HG02840 (cell line): ENCODE data around the gene SMIM35.
"Not testable (repeated sequence)": the region's sequence is repeated elsewhere in the genome, so short reads cannot be mapped to it uniquely, and the experiment has no call there.

Experiments used
- ATAC-seq: cut with Tn5 transposase; IDR thresholded peaks from one replicate; pipeline ENCODE4 v1.9.1; 2021; ENCODE audit warnings: mild to moderate bottlenecking, moderate library complexity, moderate number of reproducible peaks; ENCODE audit not compliant: unreplicated experiment, low FRiP score

The SMIM35 gene

DNA sequence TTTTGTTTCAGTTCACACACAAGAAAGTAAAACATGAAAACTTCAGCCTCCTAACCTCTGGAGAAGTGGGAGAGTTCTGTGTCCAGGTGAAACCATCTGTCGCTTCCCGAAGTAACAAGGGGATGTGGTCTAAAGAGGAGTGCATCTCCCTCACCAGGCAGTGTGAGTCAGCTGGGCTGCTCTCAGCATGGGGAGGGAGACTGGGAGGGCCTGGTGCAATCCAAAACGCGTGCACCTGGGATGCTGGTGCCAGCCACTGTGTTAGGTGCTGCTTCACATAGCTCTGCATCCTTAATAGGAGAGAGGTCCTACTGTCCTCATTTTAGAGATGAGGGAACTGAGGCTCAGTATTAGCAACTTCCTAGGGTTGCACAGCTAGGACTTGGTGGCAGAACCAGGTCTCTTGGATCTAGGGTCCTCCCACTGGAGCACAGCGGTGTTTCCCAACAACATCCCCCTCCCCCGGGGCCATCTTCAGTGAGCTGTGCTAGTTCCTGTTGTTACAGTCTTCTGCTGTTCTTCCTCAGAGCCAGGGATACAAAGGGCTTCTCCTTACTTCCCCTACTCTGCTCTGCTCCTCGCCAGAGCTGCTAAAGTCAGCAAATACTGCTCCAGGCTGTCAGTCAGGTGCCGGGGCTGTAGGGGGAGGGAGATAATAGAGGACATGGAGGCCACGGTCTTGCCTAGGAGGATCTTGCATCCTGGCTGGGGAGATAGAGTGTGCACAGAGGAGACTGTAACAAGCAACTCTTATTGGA, 92.6 kb downstream of the SMIM35 start:
- no peak for ATAC-seq

DNA sequence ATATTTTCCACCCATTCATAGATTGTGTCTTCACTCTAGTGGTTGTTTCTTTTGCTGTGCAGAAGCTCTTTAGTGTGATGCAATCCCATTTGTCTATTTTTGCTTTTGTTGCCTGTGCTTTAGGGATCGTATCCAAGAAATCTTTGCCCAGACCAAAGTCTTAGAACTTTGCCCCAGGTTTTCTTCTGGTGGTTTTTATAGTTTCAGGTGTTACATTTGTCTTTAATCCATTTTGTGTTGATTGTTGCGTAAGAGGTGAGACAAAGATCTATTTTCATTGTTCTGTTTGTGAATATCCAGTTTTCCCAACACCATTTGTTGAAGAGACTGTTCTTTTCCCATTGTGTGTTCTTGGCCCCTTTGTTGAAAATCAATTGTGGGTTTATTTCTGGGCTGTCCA, 94.1 kb downstream of the SMIM35 start:
- ATAC-seq = no peak

DNA sequence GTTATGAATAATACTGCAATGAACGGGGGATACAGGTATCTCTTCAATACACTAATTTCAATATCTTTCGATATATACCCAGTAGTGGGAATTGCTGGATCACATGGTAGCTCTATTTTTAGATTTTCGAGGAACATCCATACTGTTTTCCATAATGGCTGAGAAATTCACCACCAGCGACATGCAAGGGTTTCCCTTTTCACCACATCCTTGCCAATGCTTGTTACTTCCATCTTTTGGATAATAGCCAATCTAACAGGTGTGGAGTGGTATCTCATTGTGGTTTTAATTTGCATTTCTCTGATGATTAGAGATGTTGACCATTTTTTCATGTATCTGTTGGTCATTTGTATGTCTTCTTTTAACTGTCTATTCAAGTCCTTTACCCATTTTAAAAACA, 94.6 kb downstream of the SMIM35 start:
- ATAC-seq = no peak

DNA sequence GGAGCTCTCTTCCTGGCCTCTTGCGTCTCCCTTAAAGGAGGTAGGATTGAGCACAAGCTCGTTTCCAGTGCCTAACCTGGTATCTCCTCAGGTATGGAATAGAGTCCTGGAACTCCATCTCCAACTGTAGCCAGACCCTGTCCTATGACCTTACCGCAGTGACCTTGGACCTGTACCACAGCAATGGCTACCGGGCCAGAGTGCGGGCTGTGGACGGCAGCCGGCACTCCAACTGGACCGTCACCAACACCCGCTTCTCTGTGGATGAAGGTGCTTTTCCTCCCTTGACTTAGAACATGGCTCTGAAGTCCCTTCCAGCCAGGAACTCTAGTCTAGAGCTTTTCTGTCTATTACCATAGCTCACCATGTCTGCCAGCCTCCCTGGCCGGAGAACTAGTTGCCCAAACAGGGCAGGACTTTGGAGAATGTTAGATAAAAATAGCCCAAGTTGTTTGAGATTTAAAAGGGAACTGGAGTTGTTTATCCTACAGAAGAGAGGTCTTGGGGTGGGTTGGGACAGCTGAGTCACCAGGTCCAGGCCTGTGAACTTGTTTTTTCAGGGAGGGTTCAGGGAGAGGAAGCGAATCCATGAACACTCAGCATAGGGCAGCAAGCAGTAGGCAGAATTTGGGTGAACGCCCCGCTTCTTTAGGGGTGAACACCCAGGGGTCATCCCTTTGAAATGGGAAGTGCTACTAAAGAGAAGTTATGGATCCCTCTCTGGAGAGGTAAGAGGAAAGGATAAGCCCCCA, 97.2 kb downstream of the SMIM35 start:
- ATAC-seq = no peak

DNA sequence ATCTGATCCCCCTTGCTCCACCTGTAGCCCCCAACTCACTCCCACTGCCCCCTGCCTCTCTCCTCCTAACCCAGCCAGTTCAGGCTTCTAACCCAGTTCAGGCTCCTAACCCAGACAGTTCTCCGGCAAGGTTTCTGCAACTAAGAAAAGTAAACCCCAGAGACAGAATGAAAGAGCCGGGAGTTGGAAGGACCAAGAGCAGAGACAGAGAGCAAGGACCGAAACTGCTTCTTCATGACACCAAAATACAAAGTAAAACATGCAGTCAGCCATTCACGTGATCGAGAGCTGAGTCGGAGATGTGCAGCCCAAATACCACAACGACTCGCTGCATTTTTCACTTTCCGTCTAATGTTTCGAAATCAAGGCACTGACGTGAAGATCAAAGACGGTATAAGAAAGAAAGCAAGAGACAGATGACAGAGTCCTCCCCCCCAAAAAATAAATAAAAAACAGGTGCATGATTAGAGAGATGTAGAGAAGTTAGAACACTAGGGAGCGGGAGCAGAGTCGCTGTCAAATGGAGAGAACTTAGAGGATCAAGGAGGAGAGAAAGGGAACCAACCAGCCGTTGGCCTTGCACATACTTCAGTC, 99.7 kb downstream of the SMIM35 start:
- peak; percentile 38 for ATAC-seq

DNA sequence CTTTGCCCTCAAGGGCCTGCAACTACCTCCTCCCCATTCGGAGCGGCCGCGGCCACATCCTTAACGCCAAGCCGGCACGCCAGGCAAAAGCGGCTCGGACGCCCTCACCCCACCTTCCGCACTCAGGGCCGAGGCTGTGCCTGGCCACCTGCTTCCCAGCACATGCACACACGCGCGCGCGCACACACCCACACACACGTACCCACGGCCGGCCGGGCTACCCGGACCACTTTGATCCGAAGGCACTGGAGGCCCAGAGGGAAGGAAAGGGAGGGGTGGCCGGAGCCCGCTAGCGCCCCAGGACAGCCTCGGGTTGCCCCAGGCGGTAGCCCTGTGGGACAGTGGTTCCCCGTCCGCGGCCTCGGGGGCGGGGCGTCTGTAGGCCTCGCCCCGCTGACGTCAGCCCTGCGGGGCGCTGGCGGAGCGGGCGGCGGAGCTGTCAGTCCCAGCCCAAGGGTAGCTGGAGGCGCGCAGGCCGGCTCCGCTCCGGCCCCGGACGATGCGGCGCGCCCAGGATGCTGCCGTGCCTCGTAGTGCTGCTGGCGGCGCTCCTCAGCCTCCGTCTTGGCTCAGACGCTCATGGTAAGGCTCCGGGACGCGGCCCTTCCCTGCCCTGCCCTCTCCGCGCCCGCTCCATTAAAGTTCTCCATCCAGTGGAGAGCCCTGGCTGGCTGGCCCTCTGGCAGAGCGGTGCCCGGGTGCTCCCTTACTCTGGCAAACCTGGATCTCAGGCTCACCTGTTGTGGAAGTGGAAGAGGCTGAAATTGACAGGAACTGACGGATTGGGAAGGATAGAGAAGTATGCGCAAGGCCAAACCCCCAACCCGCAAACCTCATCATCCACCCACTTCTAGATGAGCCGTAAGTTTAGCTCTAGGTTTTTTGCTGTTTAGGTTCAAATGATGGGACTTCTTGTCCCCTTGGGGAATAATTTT, 100.5 kb downstream of the SMIM35 start, which contains the start of gene IL10RA:
Gene IL10RA (plus strand): TSS at position 442 of the 935 bp plus-strand sequence. CDS start 74 bp downstream, at position 516.
- peak; percentile 84 for ATAC-seq

DNA sequence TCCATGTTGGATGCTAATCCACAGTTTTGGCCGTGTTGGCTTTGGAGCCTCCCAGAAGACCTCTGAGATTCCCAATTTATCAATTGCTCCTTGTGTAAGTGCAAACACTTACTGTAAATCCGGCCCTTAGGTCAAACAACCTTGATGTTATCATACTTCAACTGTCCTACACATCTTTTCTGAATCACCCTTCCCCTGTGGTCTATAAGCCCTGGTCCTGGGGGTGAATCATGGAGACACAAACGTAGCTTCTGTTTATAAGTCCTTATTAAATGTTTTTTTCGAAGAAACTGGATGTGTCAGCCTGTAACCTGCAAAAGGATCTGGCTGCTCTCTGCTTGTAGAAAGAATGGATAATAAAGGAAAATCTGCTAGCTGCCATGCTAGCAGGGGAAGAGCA, 102.3 kb downstream of the SMIM35 start:
- ATAC-seq = no peak

DNA sequence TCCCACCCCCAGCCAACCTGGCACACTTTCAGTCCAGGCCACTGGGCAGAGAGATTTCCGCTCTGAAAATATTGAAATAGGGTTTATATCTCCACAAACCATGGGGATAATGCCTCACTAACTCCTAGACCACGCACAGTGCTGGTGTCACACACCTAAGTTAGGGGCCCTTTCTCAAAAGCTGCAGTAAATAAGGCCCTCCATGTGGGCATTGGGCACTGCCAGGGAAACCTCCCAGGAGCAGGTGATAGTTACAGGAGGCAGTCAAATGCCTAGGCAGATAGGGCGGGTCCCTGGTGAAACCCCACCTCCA, 103.6 kb downstream of the SMIM35 start:
- ATAC-seq = no peak

DNA sequence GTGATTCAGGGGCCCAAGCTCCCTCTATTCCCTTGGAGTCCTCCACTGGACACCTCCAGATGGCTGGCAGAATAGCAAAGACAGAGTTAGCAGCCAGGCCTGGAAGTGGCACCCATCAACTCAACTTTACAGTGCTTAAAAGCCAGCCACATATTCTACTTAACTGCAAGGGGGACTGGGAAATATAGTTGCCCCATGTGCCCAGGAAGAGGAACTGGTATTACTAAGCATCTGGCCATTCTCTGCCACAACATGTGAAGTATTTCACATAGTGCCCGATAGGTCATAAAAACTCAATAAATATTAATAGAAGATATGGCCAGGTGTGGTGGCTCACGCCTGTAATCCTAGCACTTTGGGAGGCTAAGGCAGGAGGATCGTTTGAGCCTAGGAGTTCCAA, 106.0 kb downstream of the SMIM35 start:
- ATAC-seq = no peak

DNA sequence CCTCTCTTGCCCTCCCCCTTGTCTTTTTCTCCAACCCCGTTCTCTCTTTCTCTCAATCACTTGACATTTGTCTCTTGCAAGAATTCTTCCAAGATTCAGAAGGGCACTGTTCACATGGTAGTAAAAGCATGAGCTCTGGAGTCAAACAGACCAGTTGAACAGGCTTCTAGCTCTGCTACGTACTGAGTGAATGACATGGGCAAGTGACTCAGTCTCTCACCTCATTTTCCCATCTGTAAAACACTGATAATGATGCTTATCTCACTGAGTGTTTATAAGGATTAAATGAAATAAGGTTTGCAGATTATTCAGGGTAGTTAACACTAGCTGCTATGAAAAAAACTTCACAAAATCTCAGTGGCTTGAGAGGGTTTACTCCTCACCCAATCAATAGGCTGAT, 106.5 kb downstream of the SMIM35 start:
- no peak for ATAC-seq

DNA sequence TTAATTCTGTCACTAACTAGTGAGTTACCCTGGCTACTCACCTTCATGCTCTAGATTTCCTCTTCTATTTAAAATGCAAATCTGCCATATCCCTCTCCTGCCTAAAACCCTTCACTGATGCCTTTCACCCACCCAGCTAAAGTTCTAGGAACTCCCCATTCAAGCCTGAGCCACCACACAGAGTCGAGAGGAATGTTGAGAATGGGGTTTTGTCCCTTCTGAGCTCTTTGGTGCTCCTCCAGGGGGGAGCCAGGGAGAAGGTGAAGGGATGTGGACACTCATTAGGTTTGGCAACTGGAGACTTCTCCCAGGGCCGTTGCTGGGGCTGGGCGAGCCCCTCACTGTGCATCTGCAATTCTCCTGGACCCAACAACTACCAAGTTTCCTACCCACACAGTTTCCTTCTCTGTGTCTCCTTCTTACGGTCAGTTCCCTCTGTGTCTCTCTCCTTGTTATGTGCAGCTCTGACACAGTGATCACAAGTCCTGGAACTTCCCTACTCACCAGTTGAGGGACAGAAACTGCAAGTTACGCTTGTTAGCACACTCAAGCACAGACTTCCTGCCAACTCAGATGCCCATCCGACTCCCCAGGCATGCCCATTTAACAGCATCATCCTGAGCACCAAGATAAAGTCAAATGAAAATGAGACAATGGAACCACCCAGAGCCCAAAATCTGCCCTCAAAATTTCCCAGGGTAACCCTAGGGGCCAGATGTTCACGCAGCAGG, 107.1 kb downstream of the SMIM35 start:
- no peak for ATAC-seq

DNA sequence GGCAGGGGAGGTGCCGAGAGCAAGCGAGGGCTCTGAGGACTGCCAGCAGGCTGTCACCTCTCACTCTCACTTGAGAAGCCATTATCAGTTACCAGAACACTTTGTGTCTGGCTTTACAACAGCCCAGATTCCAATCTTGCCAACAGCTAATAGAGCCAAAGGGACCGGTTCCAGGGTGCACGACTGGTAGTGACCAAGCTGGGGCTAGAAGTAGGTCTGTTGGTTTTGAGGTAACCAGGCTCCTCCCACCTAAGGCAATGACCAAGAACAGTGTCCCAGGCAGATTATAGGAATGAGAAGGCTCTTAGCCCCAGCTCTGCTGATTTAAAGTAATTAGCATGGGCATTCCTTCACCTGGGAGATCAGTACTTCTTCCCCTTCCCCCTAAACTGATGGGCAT, 107.8 kb downstream of the SMIM35 start:
- no peak for ATAC-seq

DNA sequence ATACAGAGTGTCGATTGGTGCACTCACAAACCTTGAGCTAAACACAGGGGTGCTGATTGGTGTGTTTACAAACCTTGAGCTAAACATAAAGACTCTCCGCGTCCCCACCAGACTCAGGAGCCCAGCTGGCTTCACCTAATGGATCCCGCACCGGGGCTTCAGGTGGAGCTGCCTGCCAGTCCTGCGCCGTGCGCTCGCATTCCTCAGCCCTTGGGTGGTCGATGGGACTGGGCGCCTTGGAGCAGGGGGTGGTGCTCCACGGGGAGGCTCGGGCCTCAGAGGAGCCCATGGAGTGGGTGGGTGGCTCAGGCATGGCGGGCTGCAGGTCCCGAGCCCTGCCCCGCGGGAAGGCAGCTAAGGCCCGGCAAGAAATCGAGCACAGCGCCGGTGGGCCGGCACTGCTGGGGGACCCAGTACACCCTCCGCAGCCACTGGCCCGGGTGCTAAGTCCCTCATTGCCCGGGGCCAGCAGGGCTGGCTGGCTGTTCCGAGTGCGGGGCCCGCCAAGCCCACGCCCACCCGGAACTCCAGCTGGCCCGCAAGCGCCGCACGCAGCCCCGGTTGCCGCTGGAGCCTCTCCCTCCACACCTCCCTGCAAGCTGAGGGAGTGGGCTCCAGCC, 108.4 kb downstream of the SMIM35 start:
- ATAC-seq = not testable (repeated sequence)

DNA sequence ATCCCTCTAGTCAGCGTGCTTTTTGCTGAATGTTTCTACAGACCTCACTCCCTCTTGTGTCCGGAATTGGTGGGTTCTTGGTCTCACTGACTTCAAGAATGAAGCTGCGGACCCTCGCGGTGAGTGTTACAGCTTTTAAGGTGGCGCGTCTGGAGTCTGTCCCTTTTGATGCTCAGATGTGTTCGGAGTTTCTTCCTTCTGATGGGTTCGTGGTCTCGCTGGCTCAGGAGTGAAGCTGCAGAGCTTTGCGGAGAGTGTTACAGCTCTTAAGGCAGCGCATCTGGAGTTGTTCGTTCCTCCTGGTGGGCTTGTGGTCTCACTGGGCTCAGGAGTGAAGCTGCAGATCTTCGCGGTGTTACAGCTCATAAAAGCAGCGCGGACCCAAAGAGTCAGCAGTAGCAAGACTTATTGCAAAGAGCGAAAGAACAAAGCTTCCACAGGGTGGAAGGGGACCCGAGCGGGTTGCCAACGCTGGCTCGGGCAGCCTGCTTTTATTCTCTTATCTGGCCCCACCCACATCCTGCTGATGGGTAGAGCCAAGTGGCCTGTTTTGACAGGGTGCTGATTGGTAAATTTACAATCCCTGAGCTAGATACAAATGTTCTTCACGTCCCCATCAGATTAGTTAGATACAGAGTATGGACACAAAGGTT, 109.0 kb downstream of the SMIM35 start:
- ATAC-seq = not testable (repeated sequence)

DNA sequence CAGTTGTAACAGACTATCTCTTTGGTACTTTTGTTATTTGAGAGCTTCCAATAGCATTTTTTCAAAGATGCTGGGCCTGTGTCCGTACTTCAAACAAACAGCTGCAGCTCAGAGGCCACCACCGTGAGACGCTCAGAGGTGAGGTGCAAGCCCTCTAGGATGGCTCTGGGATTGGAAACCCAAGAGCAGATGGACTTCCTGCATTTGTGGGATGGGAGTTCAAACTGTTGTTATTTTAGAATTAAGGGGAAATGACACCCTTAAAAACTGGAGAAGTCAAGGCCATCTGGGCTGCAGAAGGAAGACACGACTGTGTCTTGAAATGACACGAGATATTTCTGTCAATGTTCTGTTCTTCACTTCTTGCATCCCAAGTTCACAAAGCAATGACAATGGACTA, 109.7 kb downstream of the SMIM35 start:
- no peak for ATAC-seq

DNA sequence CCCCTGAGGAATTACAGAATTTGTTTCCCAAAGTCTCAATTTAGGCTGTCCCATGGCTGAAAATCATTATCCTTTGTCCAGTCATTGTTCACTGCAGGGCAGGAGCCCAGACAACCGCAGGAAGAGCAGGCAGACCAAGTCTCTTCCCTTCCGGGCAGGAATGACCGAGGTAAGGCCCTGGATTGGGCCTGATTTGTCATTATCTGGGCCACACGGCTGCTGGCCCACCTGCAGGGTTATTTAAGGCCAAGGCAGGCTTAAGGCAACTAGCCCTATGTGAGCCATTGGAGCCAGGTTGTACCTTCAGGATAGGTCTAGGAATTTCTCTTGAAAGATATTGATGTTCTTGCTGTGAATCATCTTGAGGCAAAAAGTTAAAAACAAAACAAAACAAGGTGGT, 110.3 kb downstream of the SMIM35 start:
- no peak for ATAC-seq

DNA sequence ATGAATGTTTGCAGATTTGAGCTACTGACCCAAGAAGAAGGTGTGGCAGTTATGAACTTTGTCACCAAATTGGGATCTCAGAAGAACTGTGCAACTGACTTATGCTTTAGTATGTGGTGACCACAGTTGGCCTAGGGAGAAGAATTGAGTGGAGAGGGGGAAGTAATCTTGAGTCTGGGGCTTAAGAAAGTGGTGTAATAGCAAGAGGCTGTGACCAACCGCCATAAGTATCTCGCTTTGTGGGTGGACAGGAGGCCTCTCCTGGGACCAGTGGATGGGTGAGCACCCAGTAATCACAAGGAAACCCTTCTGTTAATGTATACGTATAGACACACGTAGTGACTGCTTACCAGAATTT, 113.3 kb downstream of the SMIM35 start:
- ATAC-seq = no peak

DNA sequence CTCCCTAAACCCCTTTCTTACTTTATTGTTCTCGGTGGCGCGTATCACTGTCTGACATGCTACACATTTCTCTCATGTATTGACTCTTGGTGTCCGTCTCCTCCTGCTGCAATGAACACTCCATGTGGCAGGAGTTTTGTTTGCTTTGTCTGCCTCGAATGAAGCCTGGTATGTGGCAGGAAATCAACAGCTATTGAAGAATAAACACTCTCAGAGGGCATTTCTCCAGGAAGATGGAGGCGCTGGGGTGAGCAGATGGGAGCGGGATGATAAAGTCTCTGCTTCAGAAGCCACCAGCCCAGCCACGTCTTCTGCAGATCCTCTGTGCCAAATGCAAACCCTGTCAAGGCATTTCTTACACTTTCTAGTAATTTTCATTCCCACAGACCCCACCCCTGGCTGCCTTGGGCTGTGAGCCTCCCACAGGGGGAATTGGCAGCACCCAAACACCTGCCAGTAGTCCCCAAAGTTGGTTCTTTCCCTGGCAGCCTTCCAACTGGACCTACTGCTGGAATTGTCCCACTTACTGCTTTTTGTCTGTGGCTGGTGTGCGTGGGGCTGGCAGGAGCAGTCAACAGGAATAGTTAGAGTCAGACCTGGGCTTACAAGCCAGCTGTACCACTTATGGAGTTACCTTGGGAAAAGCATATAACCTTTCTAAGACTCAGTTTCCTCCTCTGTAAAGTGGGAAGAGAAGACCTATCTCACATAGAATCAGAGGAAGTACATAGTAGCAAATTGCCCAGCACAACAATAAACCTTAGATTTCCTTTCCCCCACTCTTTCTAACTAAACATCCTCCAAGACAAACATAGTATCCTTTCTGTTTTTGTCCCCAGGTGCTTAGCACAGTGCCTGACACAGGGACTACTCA, 113.9 kb downstream of the SMIM35 start:
- ATAC-seq = no peak
